DMS153 treated with DMSO at 0.1 percent for 48 hours (cell line): ENCODE data around the gene ELP6.
A peak's percentile ranks its signal among the peaks of the same experiment; 100 is the strongest.

Experiments
- DNase-seq: peaks from one replicate; lab custom pipeline; 2025; ENCODE audit not compliant: unreplicated experiment; lab: John Stamatoyannopoulos, UW

Gene ELP6

GRCh38 chr3:47513125-47513929 lies at the start of gene ELP6:
TSS of gene ELP6 (minus strand) at chr3:47513712. CDS start at chr3:47513590, 122 bp downstream.
- peak; percentile 75 for DNase-seq

- no peak for DNase-seq
These were observed 42.8 kb upstream of the ELP6 start for GRCh38 chr3:47556351-47556750.

- no peak for DNase-seq
These were observed 40.8 kb upstream of the ELP6 start for GRCh38 chr3:47554335-47554734.

GRCh38 chr3:47553407-47553806 lies 39.9 kb upstream of the ELP6 start:
- DNase-seq, result no peak

GRCh38 chr3:47542471-47543173 lies 29.1 kb upstream of the ELP6 start:
- no peak for DNase-seq

- no peak for DNase-seq
These were observed 28.1 kb upstream of the ELP6 start for GRCh38 chr3:47541583-47542108.

- DNase-seq, result no peak
These were observed 26.8 kb upstream of the ELP6 start for GRCh38 chr3:47540281-47540680.

- no peak for DNase-seq
These were observed 23.5 kb upstream of the ELP6 start for GRCh38 chr3:47536967-47537366.

- no peak for DNase-seq
These were observed 22.8 kb upstream of the ELP6 start for GRCh38 chr3:47536221-47536891.

- DNase-seq, result no peak
These were observed 20.5 kb upstream of the ELP6 start for GRCh38 chr3:47533996-47534454.

GRCh38 chr3:47533481-47533880 lies 20.0 kb upstream of the ELP6 start:
- DNase-seq, result no peak

GRCh38 chr3:47527952-47528725 lies 14.6 kb upstream of the ELP6 start:
- DNase-seq, result no peak

GRCh38 chr3:47525617-47526016 lies 12.1 kb upstream of the ELP6 start:
- no peak for DNase-seq

- DNase-seq, result no peak
These were observed 10.0 kb upstream of the ELP6 start for GRCh38 chr3:47523310-47524073.

GRCh38 chr3:47522082-47522987 lies 8.8 kb upstream of the ELP6 start:
- DNase-seq, result peak; percentile 65

GRCh38 chr3:47520756-47521155 lies 7.2 kb upstream of the ELP6 start:
- no peak for DNase-seq

- no peak for DNase-seq
These were observed 4.4 kb upstream of the ELP6 start for GRCh38 chr3:47517937-47518336.

- DNase-seq, result no peak
These were observed 2.4 kb upstream of the ELP6 start for GRCh38 chr3:47515864-47516319.

GRCh38 chr3:47515100-47515499 lies 1.6 kb upstream of the ELP6 start:
- DNase-seq, result no peak
